HG03108 (cell line): ENCODE results near the gene MEF2C.
"Not testable (repeated sequence)": the region's sequence is repeated elsewhere in the genome, so short reads cannot be mapped to it uniquely, and the experiment has no call there.

Source experiments
- ATAC-seq: cut with Tn5 transposase; IDR thresholded peaks from one replicate; pipeline ENCODE4 v1.9.1; 2021; ENCODE audit warnings: moderate library complexity; ENCODE audit not compliant: unreplicated experiment

Gene MEF2C

DNA sequence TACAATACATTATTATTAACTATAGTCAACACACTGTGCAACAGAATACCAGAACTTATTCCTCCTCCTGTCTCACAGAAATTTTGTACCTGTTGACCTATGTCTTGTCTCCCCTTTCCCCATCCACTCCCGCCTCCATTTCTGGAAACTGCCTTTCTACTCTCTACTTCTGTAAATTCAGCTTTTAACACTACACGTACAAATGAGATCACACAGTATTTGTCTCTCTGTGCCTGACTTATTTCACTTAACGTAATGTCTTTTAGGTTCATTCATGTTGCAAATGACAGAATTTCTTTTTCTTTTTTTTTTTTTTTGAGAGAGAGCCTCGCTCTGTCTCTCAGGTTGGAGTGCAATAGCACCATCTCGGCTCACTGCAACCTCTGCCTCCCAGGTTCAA is 19.5 kb downstream of the MEF2C start:
- no peak for ATAC-seq

DNA sequence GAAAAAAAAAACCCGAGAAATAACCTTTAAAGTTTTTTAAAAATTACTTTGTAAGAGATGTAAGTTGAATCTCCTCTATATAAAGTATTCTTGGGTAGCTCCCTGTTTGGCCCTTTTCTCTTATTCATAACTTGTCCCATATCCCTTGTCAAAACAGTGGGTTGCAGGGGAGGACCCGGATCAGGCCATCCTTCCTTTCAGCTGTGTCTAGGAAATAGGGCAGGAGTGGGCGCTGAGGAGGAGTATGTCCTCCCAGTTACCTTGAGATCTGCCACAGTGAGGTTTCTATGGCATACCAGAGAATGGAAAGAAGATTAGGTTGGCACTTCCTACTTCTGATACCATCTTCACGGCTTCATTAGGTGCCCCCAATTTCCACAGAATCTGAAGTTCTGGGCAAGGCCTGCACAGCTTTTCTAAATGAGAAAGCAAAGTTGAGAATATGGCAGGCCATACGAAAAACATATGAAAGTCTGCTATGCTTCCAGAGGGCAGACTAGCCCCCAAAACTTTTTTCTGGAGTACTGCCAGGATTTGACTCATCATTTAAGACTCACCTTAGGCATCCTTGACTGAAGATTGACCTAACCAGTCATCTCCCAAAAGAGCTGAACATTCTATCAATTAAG is 20.3 kb downstream of the MEF2C start:
- ATAC-seq, result no peak

DNA sequence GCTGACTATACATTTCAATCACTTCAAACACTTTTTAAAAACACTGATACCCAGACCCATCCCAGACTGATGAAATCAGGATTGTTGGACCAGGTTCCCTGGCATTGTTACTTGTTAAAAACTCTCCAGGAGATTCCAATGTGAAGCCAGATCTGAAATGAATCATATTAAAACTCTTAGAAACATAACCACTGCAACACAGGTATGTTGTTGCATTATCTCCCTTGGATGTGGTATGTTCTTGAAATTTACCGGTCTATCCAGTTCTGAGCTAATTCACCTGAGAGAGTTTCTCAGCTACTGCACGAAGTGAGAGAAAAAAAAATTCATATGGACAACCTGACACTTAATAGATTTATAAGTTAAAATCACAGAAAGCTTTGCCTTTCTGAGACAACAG is 21.8 kb downstream of the MEF2C start:
- ATAC-seq, result no peak

- ATAC-seq, result no peak
Observed at GRCh38 chr5:88860501-88860900, 22.5 kb downstream of the MEF2C start.

DNA sequence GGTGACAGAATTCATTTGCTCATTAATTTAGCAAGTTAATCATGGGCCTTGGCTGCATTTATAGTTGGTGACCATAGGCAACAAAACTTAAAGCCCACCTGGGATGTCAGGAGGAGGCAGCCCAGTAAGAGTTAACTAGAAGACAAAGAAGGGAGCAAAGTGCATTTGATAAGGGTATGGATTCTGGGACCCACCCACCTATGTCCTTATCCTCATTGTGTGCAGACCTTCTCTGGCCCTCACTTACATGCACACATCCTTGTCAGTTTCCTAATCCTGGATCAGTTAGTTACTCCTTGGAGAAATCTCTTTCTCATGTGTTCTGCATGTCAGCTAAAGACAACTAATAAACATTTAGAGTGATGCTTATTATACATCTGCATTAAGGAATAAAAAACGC is 24.6 kb downstream of the MEF2C start:
- ATAC-seq, result no peak

DNA sequence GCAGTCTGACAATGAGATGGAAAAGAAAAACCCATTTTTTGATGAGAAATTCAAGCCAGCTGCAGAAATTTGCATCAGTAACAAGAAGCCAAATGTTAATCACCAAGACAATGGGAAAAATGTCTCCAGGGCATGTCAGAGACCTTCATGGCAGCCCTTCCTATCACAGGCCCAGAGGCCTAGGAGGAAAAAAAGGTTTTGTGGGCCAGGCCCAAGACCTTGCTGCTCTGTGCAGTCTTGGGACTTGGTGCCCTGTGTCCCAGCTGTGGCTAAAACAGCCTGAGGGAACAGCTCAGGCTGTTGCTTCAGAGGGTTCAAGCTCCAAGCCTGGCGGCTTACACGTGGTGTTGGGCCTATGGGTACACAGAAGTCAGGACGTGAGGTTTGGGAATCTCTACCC is 26.6 kb downstream of the MEF2C start:
- not testable (repeated sequence) for ATAC-seq

- ATAC-seq, result peak; percentile 44
Observed at GRCh38 chr5:88854769-88855168, 28.2 kb downstream of the MEF2C start.

GRCh38 chr5:88847420-88847819 is 35.6 kb downstream of the MEF2C start:
- no peak for ATAC-seq

DNA sequence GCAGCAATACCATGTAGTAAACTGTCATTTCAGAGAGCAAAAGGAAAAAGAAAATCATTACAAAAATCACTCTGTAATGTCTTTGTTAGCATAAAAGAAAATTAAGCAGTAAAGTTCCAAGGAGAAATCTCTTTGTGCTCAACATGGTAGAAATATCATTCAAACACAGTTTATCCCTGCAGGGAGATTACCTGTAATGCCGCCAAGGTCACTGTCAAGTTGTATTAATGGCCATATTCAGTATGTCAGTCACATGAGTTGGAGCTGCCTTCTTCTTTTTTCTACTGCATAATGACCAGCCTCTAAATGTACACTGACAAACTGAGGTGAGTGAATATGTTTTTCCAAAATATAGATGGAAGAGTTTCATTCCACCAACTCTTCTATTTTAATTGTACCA is 36.5 kb downstream of the MEF2C start:
- ATAC-seq, result no peak

GRCh38 chr5:88845081-88845697 is 37.8 kb downstream of the MEF2C start:
- peak; percentile 74 for ATAC-seq

GRCh38 chr5:88842784-88843183 is 40.2 kb downstream of the MEF2C start:
- no peak for ATAC-seq

DNA sequence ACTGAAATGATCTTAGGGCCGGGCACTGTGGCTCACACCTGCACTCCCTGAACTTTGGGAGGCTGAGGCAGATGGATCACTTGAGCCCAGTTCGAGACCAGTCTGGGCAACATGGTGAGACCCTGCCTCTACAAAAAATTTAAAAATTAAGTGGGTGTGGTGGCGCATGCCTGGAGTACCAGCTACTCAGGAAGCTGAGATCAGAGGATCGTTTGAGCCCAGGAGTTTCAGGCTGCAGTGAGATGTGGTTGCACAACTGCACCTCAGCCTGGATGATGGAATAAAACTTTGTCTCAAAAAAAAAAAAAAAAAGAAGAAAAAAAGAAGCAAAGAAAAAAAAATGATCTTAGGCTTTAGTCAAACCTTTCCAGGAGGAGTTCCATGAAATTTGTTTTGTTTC is 41.8 kb downstream of the MEF2C start:
- no peak for ATAC-seq

DNA sequence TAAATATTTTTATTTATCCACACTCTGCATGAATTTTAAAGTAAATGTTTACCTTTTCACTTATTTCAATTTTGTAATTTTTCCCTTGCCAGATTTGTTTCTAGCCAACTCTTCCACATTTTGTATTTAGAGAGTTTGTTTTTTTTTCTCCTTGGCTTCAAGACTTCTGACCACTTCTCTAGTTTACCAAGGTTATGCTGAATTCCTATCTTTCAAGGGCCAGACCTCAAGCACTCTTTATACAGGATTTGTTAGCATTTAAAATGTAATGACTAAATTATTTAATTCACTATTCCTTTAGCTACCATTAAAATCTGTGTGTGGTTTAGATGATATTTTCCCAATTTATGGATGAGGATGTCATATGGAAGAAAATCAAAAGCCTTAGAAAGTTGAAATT is 42.5 kb downstream of the MEF2C start:
- no peak for ATAC-seq

DNA sequence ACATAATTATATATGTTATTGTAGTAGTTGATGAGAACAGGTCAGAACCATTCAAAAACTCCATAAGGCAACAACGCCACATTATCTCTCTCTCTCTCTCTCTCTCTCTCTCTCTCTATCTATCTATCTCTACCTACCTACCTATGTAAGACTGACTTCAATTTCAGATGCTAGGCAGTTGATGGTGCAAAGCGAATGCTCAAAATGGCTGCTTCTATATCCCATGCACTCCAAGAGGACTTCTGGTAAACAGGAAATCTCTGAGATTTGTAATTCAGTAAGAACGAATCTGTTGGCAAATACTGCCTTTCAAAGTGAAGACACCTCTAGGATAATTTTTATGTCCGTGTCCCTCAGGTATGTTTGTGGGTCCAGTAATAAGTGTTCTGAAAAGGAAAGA is 43.7 kb downstream of the MEF2C start:
- no peak for ATAC-seq

GRCh38 chr5:88838500-88838899 is 44.5 kb downstream of the MEF2C start:
- ATAC-seq, result no peak

DNA sequence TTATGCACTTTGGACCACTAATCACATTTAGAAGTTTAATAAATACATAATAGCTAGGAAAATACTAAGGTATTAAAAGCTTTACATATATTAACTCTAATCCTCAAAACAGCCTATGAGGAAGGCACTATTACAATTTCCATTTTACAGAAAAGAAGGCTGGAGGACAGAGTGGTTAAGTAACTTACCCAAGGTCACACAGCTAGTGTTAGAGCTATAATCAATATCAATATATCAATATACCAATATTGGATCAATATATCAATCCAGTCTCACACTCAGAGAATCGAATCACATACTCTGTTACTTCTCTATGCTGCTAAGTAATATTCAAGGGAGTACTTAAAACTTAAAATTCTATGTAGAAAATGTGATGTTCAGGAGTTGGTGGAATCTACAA is 45.2 kb downstream of the MEF2C start:
- no peak for ATAC-seq

DNA sequence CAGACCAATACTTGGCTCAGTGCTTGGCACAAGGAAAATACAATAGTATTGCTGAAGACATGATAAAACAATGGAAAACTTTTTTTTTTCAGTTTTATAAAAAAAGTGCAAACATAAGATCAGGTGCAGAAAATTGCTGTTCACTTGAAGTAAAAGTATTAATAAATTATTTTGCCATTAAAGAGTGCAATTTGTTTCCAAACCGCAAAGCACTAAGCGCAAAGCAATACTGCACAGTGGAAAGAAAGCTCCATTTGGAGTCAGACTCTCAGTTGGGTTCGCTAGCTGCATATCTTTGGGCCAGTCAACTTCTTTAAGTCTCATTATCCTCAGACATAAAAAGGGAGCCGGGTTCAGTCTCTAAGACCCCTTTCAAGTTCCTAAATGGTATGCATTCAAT is 45.8 kb downstream of the MEF2C start:
- ATAC-seq, result no peak

DNA sequence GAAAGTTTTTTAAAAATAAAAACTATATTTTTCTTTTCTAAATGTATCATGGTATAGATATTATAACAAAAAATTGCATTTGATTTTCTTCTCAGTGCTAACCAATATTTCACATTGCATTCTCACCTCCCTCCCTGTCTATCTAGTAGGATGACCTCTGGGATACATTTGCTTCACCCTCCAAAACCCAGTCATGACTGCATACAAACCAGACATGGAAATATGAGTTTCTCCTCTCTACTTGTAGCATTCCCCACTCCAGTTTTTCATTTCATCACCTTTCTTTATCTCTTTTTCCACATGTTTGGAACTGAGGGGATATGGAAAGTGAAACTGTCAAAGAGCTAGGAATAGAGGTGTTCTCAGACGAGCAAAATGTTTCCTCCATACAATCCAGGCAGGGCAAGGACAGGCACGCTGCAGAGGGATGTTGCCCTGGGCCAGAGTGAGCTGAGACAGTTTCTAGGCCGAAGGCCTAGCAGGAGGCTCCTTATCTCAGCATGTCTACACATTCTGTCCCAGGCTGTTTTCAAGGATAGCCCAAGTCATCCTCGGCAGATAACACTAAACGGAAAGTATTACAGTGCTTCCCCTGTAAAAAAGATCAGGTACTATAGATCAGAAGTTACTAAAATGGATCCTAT is 46.7 kb downstream of the MEF2C start:
- ATAC-seq, result no peak

DNA sequence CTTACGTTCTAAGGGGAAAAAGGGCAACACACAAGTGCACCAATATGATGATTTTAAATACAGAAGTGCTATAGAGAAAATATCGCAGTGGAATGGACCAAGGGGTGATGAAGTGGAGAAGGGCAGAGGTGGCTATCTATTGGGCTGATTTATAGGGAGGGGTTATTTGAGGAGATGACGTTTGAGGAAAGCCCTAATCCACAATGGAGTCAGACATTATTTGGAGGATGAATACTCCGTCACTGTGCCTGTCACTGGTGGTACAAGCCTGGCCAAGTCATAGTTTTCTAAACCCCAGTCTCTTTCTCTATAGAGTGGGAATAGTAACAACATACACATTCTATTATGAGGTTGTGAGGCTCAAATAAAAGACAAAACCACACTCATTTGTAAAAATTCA is 48.5 kb downstream of the MEF2C start:
- no peak for ATAC-seq

- no peak for ATAC-seq
Observed at GRCh38 chr5:88834131-88834462, 48.9 kb downstream of the MEF2C start.

GRCh38 chr5:88833371-88834130 is 49.4 kb downstream of the MEF2C start:
- ATAC-seq, result peak; percentile 34

- no peak for ATAC-seq
Observed at GRCh38 chr5:88831816-88832215, 51.2 kb downstream of the MEF2C start.
